H9 (cell line): Measurements from ENCODE around the gene SNAP47. TPM values are rescaled to one million over a fixed set of nuclear protein-coding genes. Genes with fewer than 3 reads are reported as not detected.

Experiments
- DNase-seq: peaks from one replicate; pipeline ENCODE4 v3.0.0-alpha.2; 2017
- H2AFZ ChIP-seq: one replicate; pipeline ENCODE4 v1.6.1; 2013; ENCODE audit warnings: mild to moderate bottlenecking, low read length, control low read depth, moderate library complexity
- H2AK5ac ChIP-seq: 2 replicates; pipeline ENCODE4 v1.6.1; 2013; ENCODE audit warnings: low read length, control low read depth, mixed read lengths; ENCODE audit not compliant: insufficient read length
- H2BK120ac ChIP-seq: one replicate; pipeline ENCODE4 v1.6.1; 2013; ENCODE audit warnings: low read depth, mild to moderate bottlenecking, low read length, control low read depth, inconsistent platforms; ENCODE audit not compliant: poor library complexity, severe bottlenecking
- H2BK12ac ChIP-seq: 2 replicates; pipeline ENCODE4 v1.6.1; 2013; ENCODE audit warnings: low read length, control low read depth, mixed read lengths, low read depth; ENCODE audit not compliant: insufficient read length
- H2BK15ac ChIP-seq: 2 replicates; pipeline ENCODE4 v1.6.1; 2013; ENCODE audit warnings: low read depth, low read length, control low read depth
- H2BK20ac ChIP-seq: one replicate; pipeline ENCODE4 v1.6.1; 2013; ENCODE audit warnings: low read depth, mild to moderate bottlenecking, low read length, control low read depth, inconsistent platforms; ENCODE audit not compliant: poor library complexity, severe bottlenecking
- H2BK5ac ChIP-seq: 2 replicates; pipeline ENCODE4 v1.6.1; 2013; ENCODE audit warnings: low read length, control low read depth, mixed read lengths; ENCODE audit not compliant: insufficient read length
- H3K14ac ChIP-seq: 2 replicates; pipeline ENCODE4 v1.6.1; 2013; ENCODE audit warnings: low read length, control low read depth; ENCODE audit not compliant: insufficient read depth
- H3K18ac ChIP-seq: 2 replicates; pipeline ENCODE4 v1.6.1; 2013; ENCODE audit warnings: low read depth, mild to moderate bottlenecking, mixed read lengths, low read length, control low read depth; ENCODE audit not compliant: insufficient read length
- H3K23ac ChIP-seq: 2 replicates; pipeline ENCODE4 v1.6.1; 2013; ENCODE audit warnings: low read length, control low read depth, mixed read lengths, low read depth; ENCODE audit not compliant: insufficient read length
- H3K23me2 ChIP-seq: 2 replicates; pipeline ENCODE4 v1.6.1; 2013; ENCODE audit warnings: low read depth, mild to moderate bottlenecking, mixed read lengths, low read length, control low read depth; ENCODE audit not compliant: insufficient read length, poor library complexity, severe bottlenecking
- H3K27ac ChIP-seq: 2 replicates; pipeline ENCODE4 v1.5.1; 2013; ENCODE audit warnings: low read length, control low read depth, mixed read lengths, low read depth; ENCODE audit not compliant: insufficient read length
- H3K27me3 ChIP-seq: 2 replicates; pipeline ENCODE4 v1.6.1; 2013; ENCODE audit warnings: low read length, control low read depth, inconsistent platforms; ENCODE audit not compliant: insufficient read depth
- H3K4ac ChIP-seq: 2 replicates; pipeline ENCODE4 v1.6.1; 2013; ENCODE audit warnings: low read depth, mild to moderate bottlenecking, control low read depth, inconsistent platforms, low read length, moderate library complexity
- H3K4me1 ChIP-seq: 2 replicates; pipeline ENCODE4 v1.6.1; 2013; ENCODE audit warnings: low read length, control low read depth, inconsistent platforms; ENCODE audit not compliant: insufficient read depth
- H3K4me2 ChIP-seq: 2 replicates; pipeline ENCODE4 v1.6.1; 2013; ENCODE audit warnings: low read length, control low read depth, mixed read lengths; ENCODE audit not compliant: insufficient read length, insufficient read depth
- H3K56ac ChIP-seq: 2 replicates; pipeline ENCODE4 v1.6.1; 2013; ENCODE audit warnings: low read depth, mild to moderate bottlenecking, mixed read lengths, low read length, control low read depth; ENCODE audit not compliant: insufficient read length
- H3K79me1 ChIP-seq: 2 replicates; pipeline ENCODE4 v1.6.1; 2013; ENCODE audit warnings: low read depth, mild to moderate bottlenecking, moderate library complexity, low read length, control low read depth, inconsistent platforms; ENCODE audit not compliant: insufficient read depth, poor library complexity, severe bottlenecking
- H3K79me2 ChIP-seq: 2 replicates; pipeline ENCODE4 v1.6.1; 2013; ENCODE audit warnings: low read length, control low read depth, inconsistent platforms; ENCODE audit not compliant: insufficient read depth
- H3K9ac ChIP-seq: 2 replicates; pipeline ENCODE4 v1.6.1; 2013; ENCODE audit warnings: low read length, control low read depth, mixed read lengths; ENCODE audit not compliant: insufficient read length; ENCODE audit errors: extremely low read depth
- H3K9me3 ChIP-seq: one replicate; pipeline ENCODE4 v1.6.1; 2013; ENCODE audit warnings: low read depth, low read length, inconsistent platforms; ENCODE audit not compliant: control insufficient read depth
- H3T11ph ChIP-seq: one replicate; pipeline ENCODE4 v1.6.1; 2013; ENCODE audit warnings: mild to moderate bottlenecking, low read length, control low read depth, inconsistent platforms
- H4K20me1 ChIP-seq: one replicate; pipeline ENCODE4 v1.6.1; 2013; ENCODE audit not compliant: control insufficient read depth, insufficient read length, insufficient read depth
- H4K5ac ChIP-seq: 2 replicates; pipeline ENCODE4 v1.6.1; 2013; ENCODE audit warnings: low read depth, mild to moderate bottlenecking, mixed read lengths, low read length, control low read depth; ENCODE audit not compliant: insufficient read length
- H4K8ac ChIP-seq: replicated peaks from 2 replicates; pipeline ENCODE4 v1.6.1; 2013; ENCODE audit warnings: low read length, control low read depth, mixed read lengths, low read depth; ENCODE audit not compliant: insufficient read length
- H4K91ac ChIP-seq: 2 replicates; pipeline ENCODE4 v1.6.1; 2013; ENCODE audit warnings: low read depth, mild to moderate bottlenecking, moderate library complexity, mixed read lengths, low read length, control low read depth; ENCODE audit not compliant: insufficient read length
- H3K27ac Mint-ChIP-seq, 3 experiments: 2 replicates in 2 of 3; 3 replicates in 1 of 3; pipeline ENCODE4 v1.8.0; 2020 to 2021; ENCODE audit warnings: mixed read lengths in 3 of 3, mild to moderate bottlenecking in 1 of 3, moderate library complexity in 1 of 3
- H3K27me3 Mint-ChIP-seq: 2 replicates; pipeline ENCODE4 v1.8.0; 2021; ENCODE audit warnings: low read depth, mild to moderate bottlenecking, moderate library complexity, mixed read lengths
- H3K36me3 Mint-ChIP-seq, 3 experiments: 2 replicates in 2 of 3; 3 replicates in 1 of 3; pipeline ENCODE4 v1.8.0; 2020 to 2021; ENCODE audit warnings: low read depth in 3 of 3, mixed read lengths in 3 of 3; ENCODE audit not compliant: insufficient read depth in 1 of 3
- H3K4me1 Mint-ChIP-seq, 2 experiments: 2 replicates each; pipeline ENCODE4 v1.8.0; 2020; ENCODE audit warnings: mixed read lengths in 2 of 2
- H3K4me3 Mint-ChIP-seq, 2 experiments: 2 replicates in 1 of 2; 3 replicates in 1 of 2; pipeline ENCODE4 v1.8.0; 2020 to 2021; ENCODE audit warnings: mild to moderate bottlenecking in 2 of 2, mixed read lengths in 2 of 2, moderate library complexity in 1 of 2
- H3K9me3 Mint-ChIP-seq, 2 experiments: 2 replicates in 1 of 2; 3 replicates in 1 of 2; pipeline ENCODE4 v1.8.0; 2020; ENCODE audit warnings: mild to moderate bottlenecking in 2 of 2, mixed read lengths in 2 of 2, moderate library complexity in 1 of 2
- WGBS: extraction: QIAGEN DNeasy Blood & Tissue Kit; methylation state at CpG from one replicate; pipeline ENCODE4 v1.1.7; 2013; ENCODE audit warnings: missing lambda C conversion rate, low lambda C conversion rate, mixed read lengths; ENCODE audit not compliant: insufficient read length; ENCODE audit errors: extremely low coverage; 5-methylcytosine and 5-hydroxymethylcytosine counted together
- total RNA-seq: library from RNA; stranded (reverse); gene quantifications from 2 replicates; pipeline ENCODE4 v1.2.1, GENCODE V29; 2021
- TF ChIP-seq, protein P1 (sequence below): fragments of 200-600 bp; sonication (generic); conservative IDR thresholded peaks from 3 replicates; pipeline ENCODE4 v1.8.0; 2021; ENCODE audit warnings: antibody characterized with exemption, mild to moderate bottlenecking

The SNAP47 gene
- total RNA-seq, 1 experiment from 2014 or later, result 44.1 TPM

GRCh38 chr1:227741166-227741870 lies 6.1 kb downstream of the SNAP47 start:
- no peaks in the 10 kb centered on the region for H3K9me3 ChIP-seq
- no peak overlapping the region for H2AFZ ChIP-seq
- no peak overlapping the region for H2BK20ac ChIP-seq
- H3K23ac ChIP-seq, result no peak overlapping the region
- Mint-ChIP-seq H3K27me3 (no peaks in the 10 kb centered on the region), H3K4me3 (no peak overlapping the region), H3K27ac (peak overlapping the region; percentile 18 to 81 (median 79); a peak in 3 of 7 replicates), H3K9me3 (no peaks in the 10 kb centered on the region), H3K4me1 (peaks cover 13 to 16% of the 10 kb centered on the region in 2 experiments), H3K36me3 (peaks cover 4 to 8% (median 6%) of the 10 kb centered on the region in 3 experiments; a peak in 5 of 7 replicates)
- no peaks in the 10 kb centered on the region for H3K23me2 ChIP-seq
- H4K91ac ChIP-seq, result no peak overlapping the region
- no peak overlapping the region for H3K18ac ChIP-seq
- no peak overlapping the region for H3K14ac ChIP-seq
- H2AK5ac ChIP-seq, result no peak overlapping the region
- peaks cover 3% of the 10 kb centered on the region for H4K20me1 ChIP-seq
- no peak overlapping the region for H3K56ac ChIP-seq
- H3K79me1 ChIP-seq, result peaks cover 8% of the 10 kb centered on the region
- H3K4ac ChIP-seq, result no peak overlapping the region
- no peaks in the 10 kb centered on the region for H3K4me1 ChIP-seq
- no peak overlapping the region for H4K5ac ChIP-seq
- no peak overlapping the region for H2BK15ac ChIP-seq
- no peaks in the 10 kb centered on the region for H3K27me3 ChIP-seq
- H3K79me2 ChIP-seq, result peaks cover 11% of the 10 kb centered on the region; the same call in 1 of the 2 replicates
- H3K27ac ChIP-seq, result no peak overlapping the region
- H3T11ph ChIP-seq, result no peak overlapping the region
- TF ChIP-seq, protein P1, sequence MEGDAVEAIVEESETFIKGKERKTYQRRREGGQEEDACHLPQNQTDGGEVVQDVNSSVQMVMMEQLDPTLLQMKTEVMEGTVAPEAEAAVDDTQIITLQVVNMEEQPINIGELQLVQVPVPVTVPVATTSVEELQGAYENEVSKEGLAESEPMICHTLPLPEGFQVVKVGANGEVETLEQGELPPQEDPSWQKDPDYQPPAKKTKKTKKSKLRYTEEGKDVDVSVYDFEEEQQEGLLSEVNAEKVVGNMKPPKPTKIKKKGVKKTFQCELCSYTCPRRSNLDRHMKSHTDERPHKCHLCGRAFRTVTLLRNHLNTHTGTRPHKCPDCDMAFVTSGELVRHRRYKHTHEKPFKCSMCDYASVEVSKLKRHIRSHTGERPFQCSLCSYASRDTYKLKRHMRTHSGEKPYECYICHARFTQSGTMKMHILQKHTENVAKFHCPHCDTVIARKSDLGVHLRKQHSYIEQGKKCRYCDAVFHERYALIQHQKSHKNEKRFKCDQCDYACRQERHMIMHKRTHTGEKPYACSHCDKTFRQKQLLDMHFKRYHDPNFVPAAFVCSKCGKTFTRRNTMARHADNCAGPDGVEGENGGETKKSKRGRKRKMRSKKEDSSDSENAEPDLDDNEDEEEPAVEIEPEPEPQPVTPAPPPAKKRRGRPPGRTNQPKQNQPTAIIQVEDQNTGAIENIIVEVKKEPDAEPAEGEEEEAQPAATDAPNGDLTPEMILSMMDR, result no peak
- H2BK120ac ChIP-seq, result no peak overlapping the region
- no CpG with 5 or more reads among the region's 17 CpGs for WGBS
- DNase-seq, result no peak
- H2BK12ac ChIP-seq, result no peak overlapping the region
- no peak overlapping the region for H3K9ac ChIP-seq
- H2BK5ac ChIP-seq, result no peak overlapping the region
- no peak overlapping the region for H4K8ac ChIP-seq
- H3K4me2 ChIP-seq, result no peak overlapping the region
